ENCODE data around the gene POLE. TPM values are rescaled to one million over a fixed set of nuclear protein-coding genes. Genes with fewer than 3 reads are reported as not detected.

Gene POLE
- total RNA-seq, 1 donor from 2014 or later = 44.7 TPM

DNA sequence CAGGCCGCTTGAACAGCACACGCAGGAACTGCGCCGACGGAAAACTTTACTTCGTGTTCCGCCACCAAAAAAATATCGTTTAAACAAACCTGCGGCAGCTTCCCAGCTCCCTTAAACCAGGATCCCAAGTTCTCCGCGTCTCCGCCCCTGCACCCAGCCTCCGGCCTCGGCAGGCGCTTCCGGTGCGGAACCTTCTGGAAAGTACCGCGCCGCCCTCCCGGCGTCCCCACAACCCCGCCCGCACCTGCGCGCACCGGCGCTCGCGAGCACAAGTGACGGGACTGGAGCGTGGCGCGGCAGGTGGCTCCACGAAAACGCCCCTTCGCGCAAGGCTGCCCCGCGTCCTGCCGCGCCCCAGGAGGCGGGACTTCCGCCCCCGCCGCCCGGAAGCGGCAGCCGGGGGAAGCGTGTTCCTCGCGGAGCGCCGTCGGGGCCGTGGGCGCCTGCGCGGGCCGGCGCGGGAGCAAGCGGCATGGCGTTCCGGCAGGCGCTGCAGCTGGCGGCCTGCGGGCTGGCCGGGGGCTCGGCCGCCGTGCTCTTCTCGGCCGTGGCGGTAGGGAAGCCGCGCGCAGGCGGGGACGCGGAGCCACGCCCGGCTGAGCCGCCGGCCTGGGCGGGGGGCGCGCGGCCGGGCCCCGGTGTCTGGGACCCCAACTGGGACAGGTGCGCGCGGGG is 23.4 kb upstream of the POLE start, which contains the start of gene PGAM5:
PGAM5 (plus strand) TSS at position 438 of the 675 bp plus-strand sequence; CDS start at position 473, 35 bp downstream.
- peak; percentile 92 for DNase-seq (ENCODE audit: low spot score)
- peaks cover 15% of the 10 kb centered on the region for H3K4me1 Mint-ChIP-seq (ENCODE audit: low read depth)
- H3K4me3 Mint-ChIP-seq (ENCODE audit: unreplicated experiment) = peak within 1 kb of the TSS; percentile 90
- no peaks in the 10 kb centered on the region for H3K9me3 Mint-ChIP-seq (ENCODE audit: low read depth)
- peak within 1 kb of the TSS; percentile 82 for H3K27ac Mint-ChIP-seq (ENCODE audit: unreplicated experiment)
- TF ChIP-seq, protein P1, sequence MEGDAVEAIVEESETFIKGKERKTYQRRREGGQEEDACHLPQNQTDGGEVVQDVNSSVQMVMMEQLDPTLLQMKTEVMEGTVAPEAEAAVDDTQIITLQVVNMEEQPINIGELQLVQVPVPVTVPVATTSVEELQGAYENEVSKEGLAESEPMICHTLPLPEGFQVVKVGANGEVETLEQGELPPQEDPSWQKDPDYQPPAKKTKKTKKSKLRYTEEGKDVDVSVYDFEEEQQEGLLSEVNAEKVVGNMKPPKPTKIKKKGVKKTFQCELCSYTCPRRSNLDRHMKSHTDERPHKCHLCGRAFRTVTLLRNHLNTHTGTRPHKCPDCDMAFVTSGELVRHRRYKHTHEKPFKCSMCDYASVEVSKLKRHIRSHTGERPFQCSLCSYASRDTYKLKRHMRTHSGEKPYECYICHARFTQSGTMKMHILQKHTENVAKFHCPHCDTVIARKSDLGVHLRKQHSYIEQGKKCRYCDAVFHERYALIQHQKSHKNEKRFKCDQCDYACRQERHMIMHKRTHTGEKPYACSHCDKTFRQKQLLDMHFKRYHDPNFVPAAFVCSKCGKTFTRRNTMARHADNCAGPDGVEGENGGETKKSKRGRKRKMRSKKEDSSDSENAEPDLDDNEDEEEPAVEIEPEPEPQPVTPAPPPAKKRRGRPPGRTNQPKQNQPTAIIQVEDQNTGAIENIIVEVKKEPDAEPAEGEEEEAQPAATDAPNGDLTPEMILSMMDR (IDR thresholded peaks at IDR 0.05) = peak; percentile 19
- H3K27me3 Mint-ChIP-seq (ENCODE audit: low read depth) = no peaks in the 10 kb centered on the region
- no peaks in the 10 kb centered on the region for H3K36me3 Mint-ChIP-seq (ENCODE audit: low read depth)

- Mint-ChIP-seq H3K27me3 (ENCODE audit: low read depth) (no peaks in the 10 kb centered on the region), H3K36me3 (ENCODE audit: low read depth) (no peaks in the 10 kb centered on the region), H3K27ac (ENCODE audit: unreplicated experiment) (peak overlapping the region; percentile 81), H3K9me3 (ENCODE audit: low read depth) (no peaks in the 10 kb centered on the region), H3K4me3 (ENCODE audit: unreplicated experiment) (peak overlapping the region; percentile 90), H3K4me1 (ENCODE audit: low read depth) (peaks cover 15% of the 10 kb centered on the region)
- TF ChIP-seq, protein P1 (IDR thresholded peaks at IDR 0.05) = no peak
- no peak for DNase-seq (ENCODE audit: low spot score)
Measured at GRCh38 chr12:132710043-132710404, 22.9 kb upstream of the POLE start.

GRCh38 chr12:132708150-132708549 is 21.0 kb upstream of the POLE start:
- DNase-seq (ENCODE audit: low spot score) = no peak
- H3K36me3 Mint-ChIP-seq (ENCODE audit: low read depth) = no peaks in the 10 kb centered on the region
- no peak overlapping the region for H3K4me3 Mint-ChIP-seq (ENCODE audit: unreplicated experiment)
- H3K27me3 Mint-ChIP-seq (ENCODE audit: low read depth) = no peaks in the 10 kb centered on the region
- TF ChIP-seq, protein P1 (IDR thresholded peaks at IDR 0.05) = no peak
- no peaks in the 10 kb centered on the region for H3K9me3 Mint-ChIP-seq (ENCODE audit: low read depth)
- H3K27ac Mint-ChIP-seq (ENCODE audit: unreplicated experiment) = peak overlapping the region; percentile 71
- H3K4me1 Mint-ChIP-seq (ENCODE audit: low read depth) = peaks cover 15% of the 10 kb centered on the region

DNA sequence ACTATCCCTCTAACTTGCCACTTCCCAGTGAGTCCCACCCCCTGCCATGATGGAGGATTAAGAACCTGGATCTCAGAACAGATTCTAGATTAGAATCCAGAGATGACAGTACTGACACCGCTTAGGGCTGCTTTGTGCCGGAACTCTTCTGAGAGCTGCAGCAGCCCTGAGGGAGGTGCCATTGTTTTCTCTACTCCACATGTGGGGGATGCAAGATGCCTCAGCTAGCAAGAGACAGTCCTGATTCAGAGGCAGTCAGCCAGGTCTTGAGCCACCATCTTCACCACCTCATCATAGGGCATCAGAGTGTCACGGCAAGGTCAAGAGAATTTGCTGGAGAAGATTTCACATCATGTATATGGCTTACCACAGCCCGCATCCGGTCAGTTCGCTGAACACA is 20.1 kb upstream of the POLE start:
- no peak overlapping the region for H3K4me3 Mint-ChIP-seq (ENCODE audit: unreplicated experiment)
- H3K36me3 Mint-ChIP-seq (ENCODE audit: low read depth) = no peaks in the 10 kb centered on the region
- no peak overlapping the region for H3K27ac Mint-ChIP-seq (ENCODE audit: unreplicated experiment)
- no peaks in the 10 kb centered on the region for H3K9me3 Mint-ChIP-seq (ENCODE audit: low read depth)
- TF ChIP-seq, protein P1 (IDR thresholded peaks at IDR 0.05) = no peak
- peaks cover 14% of the 10 kb centered on the region for H3K4me1 Mint-ChIP-seq (ENCODE audit: low read depth)
- H3K27me3 Mint-ChIP-seq (ENCODE audit: low read depth) = no peaks in the 10 kb centered on the region
- DNase-seq (ENCODE audit: low spot score) = no peak

- TF ChIP-seq, protein P1 (IDR thresholded peaks at IDR 0.05) = no peak
- Mint-ChIP-seq H3K27me3 (ENCODE audit: low read depth) (no peaks in the 10 kb centered on the region), H3K36me3 (ENCODE audit: low read depth) (peaks cover 8% of the 10 kb centered on the region), H3K4me1 (ENCODE audit: low read depth) (peaks cover 6% of the 10 kb centered on the region), H3K4me3 (ENCODE audit: unreplicated experiment) (no peak overlapping the region), H3K9me3 (ENCODE audit: low read depth) (no peaks in the 10 kb centered on the region), H3K27ac (ENCODE audit: unreplicated experiment) (no peak overlapping the region)
- DNase-seq (ENCODE audit: low spot score) = no peak
Measured at GRCh38 chr12:132703641-132704040, 16.5 kb upstream of the POLE start.

All from chondrocyte (in vitro differentiated cells).